Measurements from ENCODE around the gene NAP1L4. TPM values are rescaled to one million over a fixed set of nuclear protein-coding genes. Genes with fewer than 3 reads are reported as not detected.
A peak's percentile ranks its signal among the peaks of the same experiment; 100 is the strongest.

The NAP1L4 gene
- total and polyA plus RNA-seq, 2 of the 8 experiments (the other 6 are each of a cell fraction or from before 2014, with no cell fraction given) = 75.8 to 194 TPM

GRCh38 chr11:2931420-2931746 is 60.7 kb downstream of the NAP1L4 start:
- POLR2A ChIA-PET (ENCODE audit: partially characterized antibody) = interaction anchor here (2.5 to 3.1 kb wide), 2 partner anchors 9 to 12 kb away, joined by 12 to 13 read pairs; no protein-coding TSS in a partner anchor
- Histone ChIP-seq H3K23ac (ENCODE audit: insufficient read length) (no peak overlapping the region), H3K4me3 (ENCODE audit: extremely low read depth in 1 of 4, insufficient read depth in 2 of 4, low read depth in 3 of 4, low read length in 4 of 4) (no peak overlapping the region), H3K9ac (replicated peaks in 1 of 4; ENCODE audit: extremely low read depth in 1 of 4, low read depth in 3 of 4, low read length in 3 of 4) (no peak overlapping the region), H3K4ac (replicated peaks; ENCODE audit: insufficient read length, low read depth, low read length) (no peak overlapping the region), H3K56ac (replicated peaks; ENCODE audit: insufficient read length, low read depth, low read length) (no peak overlapping the region), H3K18ac (ENCODE audit: extremely low read depth, low read length) (no peak overlapping the region), H4K20me1 (replicated peaks in 1 of 2; ENCODE audit: control insufficient read depth in 1 of 2, insufficient read depth in 2 of 2, low read length in 2 of 2) (peaks cover 2 to 9% of the 10 kb centered on the region in 2 experiments), H3K4me2 (ENCODE audit: insufficient read depth in 1 of 2, low read depth in 2 of 2, low read length in 2 of 2) (no peak overlapping the region), H2AFZ (ENCODE audit: low read length) (no peak overlapping the region), H2BK20ac (ENCODE audit: low read length) (no peak overlapping the region), H4K8ac (ENCODE audit: extremely low read depth, insufficient read depth, low read length) (no peak overlapping the region; the same call in 1 of the 2 replicates), H3K9me3 (ENCODE audit: insufficient read depth in 2 of 2, low read depth in 1 of 2, low read length in 1 of 2) (no peaks in the 10 kb centered on the region), H2AK5ac (ENCODE audit: low read depth, low read length) (no peak overlapping the region), H3K79me2 (ENCODE audit: control insufficient read depth in 1 of 2, insufficient read depth in 2 of 2, low read length in 2 of 2) (no peaks in the 10 kb centered on the region), H2BK15ac (ENCODE audit: low read length) (0 out of 2 replicates have a peak overlapping the region, but pooled peaks have one; percentile 81), H4K91ac (replicated peaks; ENCODE audit: insufficient read length, low read length) (peak overlapping the region; percentile 42), H2BK12ac (ENCODE audit: low read depth, low read length) (0 out of 2 replicates have a peak overlapping the region, but pooled peaks have one; percentile 84), H3K23me2 (ENCODE audit: low read depth, low read length) (peaks cover 8% of the 10 kb centered on the region; the same call in 1 of the 2 replicates), H3K79me1 (ENCODE audit: low read depth, low read length) (no peaks in the 10 kb centered on the region), H4K5ac (ENCODE audit: insufficient read length, low read depth, low read length) (no peak overlapping the region), H3K27ac (ENCODE audit: low read depth, low read length) (no peak overlapping the region), H3K36me3 (ENCODE audit: control insufficient read depth in 2 of 4, insufficient read depth in 4 of 4, low read length in 3 of 4) (no peaks in the 10 kb centered on the region), H3K27me3 (replicated peaks in 1 of 4; ENCODE audit: control insufficient read depth in 3 of 4, extremely low read depth in 1 of 4, insufficient read depth in 3 of 4, low read length in 3 of 4) (peaks cover 25 to 37% (median 36%) of the 10 kb centered on the region in 4 experiments), H3K4me1 (replicated peaks in 1 of 4; ENCODE audit: control insufficient read depth in 3 of 4, insufficient read depth in 4 of 4, low read length in 3 of 4) (peaks cover 0 to 13% (median 5%) of the 10 kb centered on the region in 4 experiments; a peak in 6 of 7 replicates), H2BK5ac (ENCODE audit: low read depth, low read length) (no peak overlapping the region), H3K14ac (ENCODE audit: insufficient read length) (no peak overlapping the region), H2BK120ac (replicated peaks; ENCODE audit: low read depth, low read length) (no peak overlapping the region)
- WGBS, 2 experiments (ENCODE audit: extremely low coverage in 1 of 2, insufficient coverage in 1 of 2, insufficient read length in 1 of 2, insufficient replicate concordance in 2 of 2, low coverage in 1 of 2, low lambda C conversion rate in 2 of 2, missing lambda C conversion rate in 1 of 2) = 88% methylated on average over 4 of the region's 4 CpGs; no CpG with 5 or more reads in 1 of the 2 experiments
- CTCF ChIA-PET (ENCODE audit: partially characterized antibody) = interaction anchor here (0.7 to 9.4 kb wide), 10 partner anchors 11 to 399 kb away, joined by 3 to 129 read pairs (median 4); partner anchors contain the start of gene CDKN1C
- FAIRE-seq = no peak
- TF ChIP-seq SIX5 (IDR thresholded peaks at IDR 0.05; ENCODE audit: low read depth, low read length) = no peak
- TF ChIP-seq, protein P1, sequence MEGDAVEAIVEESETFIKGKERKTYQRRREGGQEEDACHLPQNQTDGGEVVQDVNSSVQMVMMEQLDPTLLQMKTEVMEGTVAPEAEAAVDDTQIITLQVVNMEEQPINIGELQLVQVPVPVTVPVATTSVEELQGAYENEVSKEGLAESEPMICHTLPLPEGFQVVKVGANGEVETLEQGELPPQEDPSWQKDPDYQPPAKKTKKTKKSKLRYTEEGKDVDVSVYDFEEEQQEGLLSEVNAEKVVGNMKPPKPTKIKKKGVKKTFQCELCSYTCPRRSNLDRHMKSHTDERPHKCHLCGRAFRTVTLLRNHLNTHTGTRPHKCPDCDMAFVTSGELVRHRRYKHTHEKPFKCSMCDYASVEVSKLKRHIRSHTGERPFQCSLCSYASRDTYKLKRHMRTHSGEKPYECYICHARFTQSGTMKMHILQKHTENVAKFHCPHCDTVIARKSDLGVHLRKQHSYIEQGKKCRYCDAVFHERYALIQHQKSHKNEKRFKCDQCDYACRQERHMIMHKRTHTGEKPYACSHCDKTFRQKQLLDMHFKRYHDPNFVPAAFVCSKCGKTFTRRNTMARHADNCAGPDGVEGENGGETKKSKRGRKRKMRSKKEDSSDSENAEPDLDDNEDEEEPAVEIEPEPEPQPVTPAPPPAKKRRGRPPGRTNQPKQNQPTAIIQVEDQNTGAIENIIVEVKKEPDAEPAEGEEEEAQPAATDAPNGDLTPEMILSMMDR (IDR thresholded peaks at IDR 0.05; ENCODE audit: control extremely low read depth in 1 of 3, insufficient read depth in 1 of 3, low read depth in 1 of 3, low read length in 3 of 3) = no peak
- no peak for TF ChIP-seq RXRA (IDR thresholded peaks at IDR 0.05; ENCODE audit: insufficient read depth, low read depth, low read length)
- TF ChIP-seq MAX (IDR thresholded peaks at IDR 0.05) = no peak
- no peak for TF ChIP-seq HDAC2 (IDR thresholded peaks at IDR 0.05; ENCODE audit: borderline replicate concordance in 1 of 2, low read depth in 2 of 2, low read length in 2 of 2)
- no peak for TF ChIP-seq CHD2 (IDR thresholded peaks at IDR 0.05; ENCODE audit: low read length)
- TF ChIP-seq SP2 (IDR thresholded peaks at IDR 0.05; ENCODE audit: low read length) = no peak
- no peak for DNase-seq (ENCODE audit: low read depth in 1 of 2, low spot score in 2 of 2)

Data from H1 (cell line).